GM21526 (cell line): Measurements from ENCODE around the gene TREX2.

Experiments used
- ATAC-seq: cut with Tn5 transposase; IDR thresholded peaks from one replicate; pipeline ENCODE4 v1.9.1; 2021; ENCODE audit warnings: moderate library complexity; ENCODE audit not compliant: unreplicated experiment, low FRiP score

The TREX2 gene

DNA sequence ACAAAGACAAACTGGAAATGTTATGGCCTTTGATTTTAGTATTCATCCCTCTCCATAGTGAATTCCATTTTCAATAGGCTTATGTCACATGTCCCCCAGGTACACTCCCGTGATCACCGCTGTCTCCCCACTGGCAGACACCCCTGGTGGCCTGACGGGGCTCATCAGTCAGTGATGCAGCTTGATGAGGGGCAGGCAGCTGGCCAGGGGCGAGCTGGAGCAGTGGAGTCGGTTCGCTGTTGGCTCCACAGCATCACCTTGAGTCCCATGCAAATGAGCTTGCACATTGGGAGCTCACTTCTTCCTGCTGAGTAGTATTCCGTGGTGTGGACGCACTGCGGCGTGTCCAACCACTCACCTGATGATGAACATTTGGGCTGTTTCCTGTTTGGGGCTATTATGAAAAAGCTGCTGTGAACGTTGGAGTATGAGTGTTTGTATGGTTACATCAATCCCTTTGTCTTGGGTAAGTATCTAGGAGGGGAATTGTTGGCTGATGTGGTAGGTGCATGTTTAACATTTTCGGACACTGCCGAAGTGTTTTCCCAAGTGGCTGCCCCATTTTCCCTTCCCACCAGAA is 5.2 kb downstream of the TREX2 start:
- no peak for ATAC-seq

GRCh38 chrX:153439977-153440376 is 5.9 kb downstream of the TREX2 start:
- ATAC-seq: no peak

GRCh38 chrX:153438532-153438931 is 7.3 kb downstream of the TREX2 start:
- ATAC-seq: no peak

DNA sequence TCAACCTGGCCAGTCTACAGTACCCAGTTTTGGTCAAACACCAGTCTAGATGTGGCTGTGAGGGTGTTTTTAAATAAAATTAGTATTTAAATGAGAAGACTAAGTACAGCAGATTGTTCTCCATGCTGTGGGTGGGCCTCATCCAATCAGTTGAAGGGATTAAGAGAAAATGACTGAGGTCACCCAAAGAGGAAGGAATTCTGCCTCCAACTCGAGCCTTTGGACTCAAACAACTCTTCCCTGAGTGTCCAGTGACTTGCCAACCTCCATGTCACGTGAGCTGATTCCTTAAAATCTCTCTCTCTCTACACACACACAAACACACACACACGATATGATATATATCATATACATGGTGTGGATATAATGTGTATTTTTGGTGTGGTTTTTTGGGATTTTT is 10.0 kb downstream of the TREX2 start:
- ATAC-seq: no peak

DNA sequence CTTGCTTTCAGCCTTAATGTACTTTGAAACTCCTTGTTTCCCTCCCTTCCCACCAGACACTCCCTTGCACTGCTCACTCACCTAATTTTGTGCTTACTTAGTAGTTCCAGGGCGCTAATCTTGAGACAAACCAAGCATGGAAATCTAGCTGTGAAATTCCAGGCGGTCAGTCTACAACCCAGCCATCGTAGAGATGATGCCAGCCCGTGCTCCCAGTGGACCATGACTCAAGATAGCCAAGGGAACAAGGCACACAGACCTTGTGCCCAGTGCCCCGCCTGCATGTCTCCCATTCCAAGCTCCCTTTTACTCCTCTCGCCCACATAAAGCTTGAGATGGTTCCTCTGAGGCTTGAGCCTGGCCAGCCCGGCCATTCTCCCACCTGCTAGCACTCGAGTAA is 11.1 kb downstream of the TREX2 start:
- ATAC-seq: no peak

DNA sequence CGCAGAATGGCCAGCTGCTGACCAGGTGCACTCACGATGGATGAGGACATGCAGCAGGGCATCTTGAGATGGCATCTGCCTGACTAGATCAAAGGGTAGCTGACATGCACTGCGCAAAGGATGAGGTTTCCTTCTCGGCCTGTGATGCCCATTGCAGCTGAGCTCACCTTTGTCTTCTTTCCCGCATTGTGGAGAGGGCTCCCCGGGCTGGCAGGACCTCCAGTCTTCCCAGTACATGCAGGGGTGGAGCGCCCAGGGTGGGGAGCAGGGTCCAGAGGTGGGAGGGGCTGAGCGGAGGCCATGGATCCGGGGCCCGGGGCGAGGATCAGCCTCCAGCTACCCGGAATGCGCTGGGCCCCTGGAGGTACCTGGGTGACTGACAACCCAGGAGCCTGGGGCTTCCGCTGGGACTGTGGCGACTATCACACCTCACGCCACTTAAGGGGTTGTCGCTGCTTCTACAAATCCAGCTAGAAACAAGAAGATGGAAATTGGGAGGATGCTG is 12.0 kb downstream of the TREX2 start:
- no peak for ATAC-seq

- no peak for ATAC-seq
These were observed 12.6 kb downstream of the TREX2 start for GRCh38 chrX:153433161-153433680.

DNA sequence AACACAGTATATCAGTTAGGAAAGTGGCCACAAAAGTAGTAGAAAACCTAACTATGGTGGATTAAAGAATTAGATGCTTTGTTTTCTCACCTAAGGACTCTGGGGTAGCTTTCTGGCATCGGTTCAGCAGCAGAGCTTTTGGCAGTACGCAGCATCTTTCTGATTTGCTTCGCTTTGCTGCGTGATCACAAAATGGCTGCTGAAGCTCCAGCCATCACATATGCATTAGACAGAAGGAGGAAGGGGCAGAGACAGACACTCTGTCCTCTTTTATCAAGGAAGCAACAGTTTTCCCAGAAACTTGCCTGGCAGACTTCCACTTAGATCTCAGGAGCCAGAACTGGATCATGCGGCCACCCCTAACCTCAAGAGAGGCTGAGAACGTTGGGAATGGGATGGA is 15.1 kb downstream of the TREX2 start:
- ATAC-seq: no peak

DNA sequence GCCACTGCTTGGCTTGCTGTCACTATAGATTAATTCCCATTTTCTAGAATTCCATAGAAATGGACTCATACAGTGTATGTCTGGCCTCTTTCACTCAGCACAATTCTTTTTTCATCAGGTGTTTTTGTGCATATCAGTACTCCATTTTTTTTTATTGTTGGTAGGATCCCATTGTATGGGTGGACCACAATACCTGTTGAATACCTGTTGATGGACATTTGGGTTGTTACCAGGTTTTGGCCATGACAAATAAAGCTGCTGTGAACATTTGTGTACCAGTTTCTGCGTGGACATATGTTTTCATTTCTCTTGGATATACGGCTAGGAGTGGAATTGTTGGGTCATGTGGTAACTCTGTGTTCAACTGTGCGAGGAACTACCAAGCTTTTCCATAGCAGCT is 19.7 kb downstream of the TREX2 start:
- no peak for ATAC-seq

DNA sequence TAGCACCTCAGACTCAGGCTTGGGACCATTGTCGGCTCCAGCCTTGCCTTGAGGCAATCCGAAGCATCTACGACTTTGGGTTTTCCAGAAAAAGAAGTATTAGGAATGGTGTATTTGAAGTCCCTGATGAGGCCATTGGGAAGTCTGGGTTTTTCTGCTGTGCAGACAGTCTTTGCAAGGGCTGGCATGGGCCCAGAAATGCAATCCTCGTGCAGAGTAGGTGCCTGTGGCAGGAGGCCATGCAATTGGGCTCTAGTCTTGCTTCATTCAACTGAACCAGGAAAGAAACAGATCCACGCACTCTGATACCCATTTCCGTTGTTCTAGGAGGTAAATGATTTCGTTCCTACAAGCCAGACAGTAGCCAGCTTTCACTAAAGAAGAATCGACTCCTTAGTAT is 22.2 kb downstream of the TREX2 start:
- no peak for ATAC-seq

DNA sequence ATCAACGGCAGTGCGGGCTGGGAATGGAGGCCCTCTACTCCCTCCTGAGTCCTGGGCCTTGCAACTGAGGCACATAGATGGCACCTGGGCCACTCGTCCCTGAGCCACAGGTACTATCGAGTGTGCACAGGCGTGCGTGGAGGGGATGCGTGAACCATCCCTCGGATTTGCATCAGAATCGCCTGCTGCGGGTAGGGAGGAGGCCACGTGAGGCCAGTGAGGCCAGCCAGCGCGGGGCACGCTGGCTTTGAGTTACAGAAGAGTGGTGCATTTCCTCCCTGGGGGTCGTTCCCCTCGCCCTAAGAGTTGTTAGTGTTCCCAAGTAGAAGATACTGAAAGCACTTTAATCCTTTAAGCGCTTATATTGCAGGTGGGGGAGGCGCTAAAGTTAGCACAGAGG is 24.0 kb downstream of the TREX2 start:
- no peak for ATAC-seq

GRCh38 chrX:153420851-153421599 is 24.8 kb downstream of the TREX2 start:
- no peak for ATAC-seq

DNA sequence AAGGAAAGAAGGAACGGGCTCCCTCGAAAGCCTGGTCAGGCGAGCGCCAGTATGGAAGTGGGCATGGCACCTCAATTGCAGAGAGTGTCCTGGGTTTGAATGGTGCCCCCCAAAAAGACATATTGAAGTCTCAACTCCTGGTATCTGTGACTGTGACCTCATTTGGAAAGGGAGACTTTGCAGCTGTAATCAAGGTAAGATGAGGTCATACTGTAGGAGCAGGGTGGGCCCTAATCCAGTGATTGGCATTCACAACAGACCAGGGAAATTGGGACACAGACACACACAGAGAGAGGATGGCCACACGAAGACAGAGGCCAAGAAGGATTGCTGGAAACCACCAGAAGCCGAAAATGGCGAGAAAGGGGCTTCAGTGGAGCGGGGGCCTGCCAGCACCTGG is 28.2 kb downstream of the TREX2 start:
- ATAC-seq: no peak

DNA sequence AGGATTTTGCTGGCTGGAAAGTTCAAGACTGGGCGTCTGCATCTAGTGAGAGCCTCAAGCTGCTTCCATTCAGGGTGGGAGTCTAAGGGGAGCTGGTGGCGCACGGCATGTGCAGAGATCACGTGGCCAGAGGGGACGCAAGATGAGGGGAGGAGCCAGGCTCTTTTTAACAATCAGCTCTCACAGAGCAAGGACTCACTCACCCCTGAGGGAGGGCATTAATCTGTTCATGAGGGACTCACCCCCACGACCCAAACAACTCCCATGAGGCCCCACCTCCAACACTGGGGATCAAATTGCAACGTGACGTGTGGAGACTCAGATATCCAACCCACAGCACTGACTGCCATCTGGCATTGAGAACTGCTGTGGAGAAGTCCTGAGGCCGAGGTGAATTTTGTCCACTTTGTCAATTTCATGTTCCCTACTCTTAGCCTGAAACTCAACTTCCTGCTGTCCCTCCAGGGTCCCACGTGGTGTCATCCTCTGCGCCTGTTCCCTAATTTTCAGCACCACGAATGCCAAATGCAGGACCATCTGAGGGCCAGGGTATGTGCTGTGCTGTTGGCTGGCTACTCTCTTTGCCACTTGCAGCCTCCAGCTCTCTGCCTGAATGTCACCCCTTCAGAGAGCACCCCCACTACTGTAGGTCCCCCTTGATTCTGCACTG is 28.9 kb downstream of the TREX2 start:
- no peak for ATAC-seq

GRCh38 chrX:153414856-153415510 is 30.9 kb downstream of the TREX2 start:
- ATAC-seq: no peak

GRCh38 chrX:153413731-153414130 is 32.1 kb downstream of the TREX2 start:
- no peak for ATAC-seq

DNA sequence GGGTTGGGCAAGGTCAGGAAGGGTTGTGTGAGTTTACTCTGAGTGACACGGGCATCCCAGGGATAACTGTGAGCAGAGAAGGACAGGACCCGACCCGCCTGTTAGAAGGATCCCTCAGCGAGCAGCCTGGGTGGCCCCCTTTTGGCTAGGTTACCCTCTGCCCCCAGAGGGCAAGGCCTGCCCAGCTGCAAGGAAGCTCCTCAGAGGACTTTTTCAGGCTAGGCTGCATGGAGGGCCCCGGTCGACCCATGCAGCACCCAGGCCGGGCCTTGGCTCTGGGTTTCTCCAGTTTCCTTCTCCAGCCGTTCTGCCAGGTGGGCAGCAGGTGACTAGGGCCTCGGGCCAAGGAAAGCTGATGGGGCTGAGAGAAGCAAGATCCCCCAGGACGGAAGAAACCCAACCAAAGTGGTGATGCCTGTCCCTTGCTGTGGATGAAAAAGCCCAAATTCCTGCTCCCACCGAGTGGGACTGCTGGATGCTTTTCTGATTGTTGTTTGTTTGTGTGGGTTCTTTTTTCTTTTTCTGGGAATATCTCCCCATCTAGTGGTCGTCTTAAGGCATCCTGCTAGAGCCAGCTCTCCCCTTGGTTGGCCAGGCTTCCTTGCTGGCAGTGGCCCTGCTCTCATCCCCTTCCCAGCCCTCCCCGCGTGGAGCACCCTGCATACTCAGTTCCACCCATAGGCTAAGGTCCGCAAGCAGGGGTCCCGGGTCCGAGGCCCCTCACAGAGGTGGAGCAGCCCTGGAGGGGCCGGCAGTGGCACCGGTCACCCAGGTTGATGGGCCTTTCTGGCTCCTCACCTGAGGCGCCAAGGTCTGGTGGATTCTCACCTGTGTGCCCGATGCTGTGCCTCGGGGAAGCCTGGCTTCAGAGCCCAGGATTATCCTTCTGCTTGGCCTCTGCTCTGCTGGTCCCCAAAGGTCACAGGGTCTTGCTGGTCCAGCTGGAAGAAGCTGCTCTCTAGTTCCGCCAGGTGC is 32.8 kb downstream of the TREX2 start:
- no peak for ATAC-seq

DNA sequence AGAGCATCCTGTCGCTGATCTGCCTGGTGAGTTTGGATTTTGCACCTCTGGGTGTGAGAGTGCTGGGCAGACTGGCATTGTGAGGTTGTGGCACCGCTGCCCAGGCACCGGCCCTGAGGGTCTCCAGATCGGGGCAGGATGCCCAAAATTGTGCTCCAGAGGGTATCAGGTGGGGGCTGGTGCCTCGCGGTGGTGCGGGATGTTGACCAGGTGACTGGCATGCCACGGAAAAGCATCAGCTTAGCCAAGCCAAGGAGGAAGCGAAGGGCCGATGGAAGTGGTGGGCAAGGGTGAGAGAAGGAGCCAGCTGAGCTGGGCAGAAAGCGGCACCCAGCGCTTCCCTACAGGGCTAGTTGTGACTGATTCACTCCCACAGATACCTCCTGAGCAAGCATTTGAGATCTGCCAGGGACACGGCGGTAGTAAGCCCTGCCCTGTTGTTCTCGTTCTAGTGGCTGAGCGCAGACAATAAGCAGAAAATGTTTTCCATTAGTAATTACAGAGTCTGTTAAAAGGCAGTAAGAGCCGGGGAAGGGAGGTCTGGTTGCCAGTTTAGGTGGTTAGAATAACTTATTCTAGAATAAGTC is 33.8 kb downstream of the TREX2 start:
- ATAC-seq: no peak

- ATAC-seq: peak; percentile 64
These were observed 34.4 kb downstream of the TREX2 start, which contains the start of gene ZFP92 for GRCh38 chrX:153411255-153411987. Gene ZFP92, plus strand, starts transcription at chrX:153411472. Its CDS starts 6,851 bp downstream, at chrX:153418323.
